ENCODE measurements around the gene PPME1.

Gene PPME1

GRCh38 chr11:74233683-74234082, 62.6 kb downstream of the PPME1 start:
- no peak for DNase-seq

- no peak for DNase-seq
These were observed 64.0 kb downstream of the PPME1 start for GRCh38 chr11:74235121-74235520.

GRCh38 chr11:74237541-74237940, 66.5 kb downstream of the PPME1 start:
- DNase-seq: no peak

GRCh38 chr11:74238243-74238642, 67.2 kb downstream of the PPME1 start:
- DNase-seq: no peak

GRCh38 chr11:74248469-74248868, 77.4 kb downstream of the PPME1 start:
- DNase-seq: no peak

- DNase-seq: no peak
These were observed 78.4 kb downstream of the PPME1 start for GRCh38 chr11:74249496-74249895.

- DNase-seq: no peak
These were observed 82.3 kb downstream of the PPME1 start for GRCh38 chr11:74253361-74253760.

- no peak for DNase-seq
These were observed 84.8 kb downstream of the PPME1 start for GRCh38 chr11:74255741-74256375.

- DNase-seq: no peak
These were observed 85.5 kb downstream of the PPME1 start for GRCh38 chr11:74256378-74257133.

- no peak for DNase-seq
These were observed 87.0 kb downstream of the PPME1 start for GRCh38 chr11:74257959-74258553.

- no peak for DNase-seq
These were observed 91.6 kb downstream of the PPME1 start for GRCh38 chr11:74262725-74263124.

GRCh38 chr11:74265256-74265655, 94.2 kb downstream of the PPME1 start:
- no peak for DNase-seq

GRCh38 chr11:74267014-74267413, 95.9 kb downstream of the PPME1 start:
- no peak for DNase-seq

GRCh38 chr11:74268456-74268855, 97.4 kb downstream of the PPME1 start:
- no peak for DNase-seq

- no peak for DNase-seq
These were observed 98.2 kb downstream of the PPME1 start for GRCh38 chr11:74269161-74269811.

- no peak for DNase-seq
These were observed 101.2 kb downstream of the PPME1 start for GRCh38 chr11:74272276-74272675.

- no peak for DNase-seq
These were observed 105.5 kb downstream of the PPME1 start for GRCh38 chr11:74276581-74276980.

GRCh38 chr11:74278103-74278502, 107.0 kb downstream of the PPME1 start:
- DNase-seq: no peak

- DNase-seq: no peak
These were observed 107.7 kb downstream of the PPME1 start for GRCh38 chr11:74278721-74279161.

GRCh38 chr11:74279256-74279655, 108.2 kb downstream of the PPME1 start:
- DNase-seq: no peak

- no peak for DNase-seq
These were observed 109.4 kb downstream of the PPME1 start for GRCh38 chr11:74280494-74280893.

- DNase-seq: no peak
These were observed 111.3 kb downstream of the PPME1 start for GRCh38 chr11:74282421-74282820.

- DNase-seq: no peak
These were observed 111.9 kb downstream of the PPME1 start for GRCh38 chr11:74282914-74283371.

Data from NCI-H1436 treated with DMSO at 0.1 percent for 48 hours (cell line).